ENCODE results near the gene NELL1.
A peak's percentile ranks its signal among the peaks of the same experiment; 100 is the strongest.

NELL1 gene

GRCh38 chr11:21505070-21505469 is 835.7 kb downstream of the NELL1 start:
- no peak for DNase-seq
- Histone ChIP-seq H3K36me3 (no peaks in the 10 kb centered on the region), H3K27ac (no peak overlapping the region), H3K4me1 (no peaks in the 10 kb centered on the region), H3K9me3 (no peaks in the 10 kb centered on the region), H3K27me3 (no peaks in the 10 kb centered on the region), H3K4me3 (no peak overlapping the region)
- TF ChIP-seq CTCF (IDR thresholded peaks at IDR 0.05), result no peak
- intact Hi-C loops (cut with DNase I; ENCODE audit: low total_unique reads), result no loop called here

GRCh38 chr11:21511835-21512440 is 842.6 kb downstream of the NELL1 start:
- no peaks in the 10 kb centered on the region for H3K9me3 ChIP-seq
- H3K4me1 ChIP-seq, result no peaks in the 10 kb centered on the region
- DNase-seq, result no peak
- H3K27ac ChIP-seq, result no peak overlapping the region
- H3K36me3 ChIP-seq, result no peaks in the 10 kb centered on the region
- H3K27me3 ChIP-seq, result no peaks in the 10 kb centered on the region
- intact Hi-C loops (cut with DNase I; ENCODE audit: low total_unique reads), result no loop called here
- no peak overlapping the region for H3K4me3 ChIP-seq
- TF ChIP-seq CTCF (IDR thresholded peaks at IDR 0.05), result peak in 1 of 2 experiments; percentile 23

GRCh38 chr11:21514316-21514715 is 844.9 kb downstream of the NELL1 start:
- no peaks in the 10 kb centered on the region for H3K4me1 ChIP-seq
- no peak for DNase-seq
- no peaks in the 10 kb centered on the region for H3K9me3 ChIP-seq
- H3K27me3 ChIP-seq, result no peaks in the 10 kb centered on the region
- no peak overlapping the region for H3K27ac ChIP-seq
- H3K36me3 ChIP-seq, result no peaks in the 10 kb centered on the region
- intact Hi-C loops (cut with DNase I; ENCODE audit: low total_unique reads), result no loop called here
- no peak for TF ChIP-seq CTCF (IDR thresholded peaks at IDR 0.05)
- H3K4me3 ChIP-seq, result no peak overlapping the region

- no peak for DNase-seq
- no peaks in the 10 kb centered on the region for H3K9me3 ChIP-seq
- H3K27me3 ChIP-seq, result no peaks in the 10 kb centered on the region
- TF ChIP-seq CTCF (IDR thresholded peaks at IDR 0.05), result no peak
- H3K36me3 ChIP-seq, result no peaks in the 10 kb centered on the region
- H3K4me1 ChIP-seq, result no peaks in the 10 kb centered on the region
- intact Hi-C loops (cut with DNase I; ENCODE audit: low total_unique reads), result no loop called here
- H3K27ac ChIP-seq, result no peak overlapping the region
- no peak overlapping the region for H3K4me3 ChIP-seq
Observed at GRCh38 chr11:21520244-21520643, 850.9 kb downstream of the NELL1 start.

- Histone ChIP-seq H3K36me3 (no peaks in the 10 kb centered on the region), H3K9me3 (no peaks in the 10 kb centered on the region), H3K4me1 (no peaks in the 10 kb centered on the region), H3K27ac (no peak overlapping the region), H3K27me3 (no peaks in the 10 kb centered on the region), H3K4me3 (no peak overlapping the region)
- TF ChIP-seq CTCF (IDR thresholded peaks at IDR 0.05), result no peak
- intact Hi-C loops (cut with DNase I; ENCODE audit: low total_unique reads), result no loop called here
- no peak for DNase-seq
Observed at GRCh38 chr11:21529187-21529586, 859.8 kb downstream of the NELL1 start.

- Histone ChIP-seq H3K4me3 (no peak overlapping the region), H3K4me1 (no peaks in the 10 kb centered on the region), H3K27ac (no peak overlapping the region), H3K27me3 (no peaks in the 10 kb centered on the region), H3K9me3 (no peaks in the 10 kb centered on the region), H3K36me3 (no peaks in the 10 kb centered on the region)
- intact Hi-C loops (cut with DNase I; ENCODE audit: low total_unique reads), result no loop called here
- DNase-seq, result no peak
- no peak for TF ChIP-seq CTCF (IDR thresholded peaks at IDR 0.05)
Observed at GRCh38 chr11:21534288-21534687, 864.9 kb downstream of the NELL1 start.

Measured in tibial artery (tissue), 4 donors.